Brain pericyte (primary cell): ENCODE measurements around the gene MEIS2.

ENCODE experiments used
- DNase-seq: peaks from one replicate; pipeline ENCODE4 v3.0.0-alpha.2; 2012; ENCODE audit warnings: low read depth, low spot score

The MEIS2 gene

GRCh38 chr15:36965570-36966342 lies 134.6 kb downstream of the MEIS2 start:
- no peak for DNase-seq

- DNase-seq: no peak
These were observed 135.7 kb downstream of the MEIS2 start for GRCh38 chr15:36964626-36965025.

- no peak for DNase-seq
These were observed 138.4 kb downstream of the MEIS2 start for GRCh38 chr15:36961956-36962355.

- no peak for DNase-seq
These were observed 139.5 kb downstream of the MEIS2 start for GRCh38 chr15:36960947-36961227.

- DNase-seq: no peak
These were observed 140.0 kb downstream of the MEIS2 start for GRCh38 chr15:36960179-36960946.

GRCh38 chr15:36959746-36960145 lies 140.6 kb downstream of the MEIS2 start:
- no peak for DNase-seq

- no peak for DNase-seq
These were observed 141.7 kb downstream of the MEIS2 start for GRCh38 chr15:36958606-36959005.

GRCh38 chr15:36954486-36954885 lies 145.9 kb downstream of the MEIS2 start:
- no peak for DNase-seq

- DNase-seq: no peak
These were observed 147.0 kb downstream of the MEIS2 start for GRCh38 chr15:36953346-36953745.

GRCh38 chr15:36951731-36952247 lies 148.6 kb downstream of the MEIS2 start:
- no peak for DNase-seq

- DNase-seq: no peak
These were observed 150.0 kb downstream of the MEIS2 start for GRCh38 chr15:36950371-36950770.

GRCh38 chr15:36948982-36949381 lies 151.4 kb downstream of the MEIS2 start:
- DNase-seq: no peak

- DNase-seq: no peak
These were observed 153.2 kb downstream of the MEIS2 start for GRCh38 chr15:36947035-36947719.

GRCh38 chr15:36944442-36944841 lies 155.9 kb downstream of the MEIS2 start:
- no peak for DNase-seq

GRCh38 chr15:36943508-36944361 lies 156.6 kb downstream of the MEIS2 start:
- no peak for DNase-seq

GRCh38 chr15:36942248-36942827 lies 158.0 kb downstream of the MEIS2 start:
- no peak for DNase-seq

- DNase-seq: no peak
These were observed 158.6 kb downstream of the MEIS2 start for GRCh38 chr15:36941798-36942197.

- no peak for DNase-seq
These were observed 159.6 kb downstream of the MEIS2 start for GRCh38 chr15:36940636-36941260.

- no peak for DNase-seq
These were observed 160.1 kb downstream of the MEIS2 start for GRCh38 chr15:36940219-36940618.

GRCh38 chr15:36938764-36939163 lies 161.6 kb downstream of the MEIS2 start:
- no peak for DNase-seq

- no peak for DNase-seq
These were observed 162.2 kb downstream of the MEIS2 start for GRCh38 chr15:36938131-36938530.
